ENCODE results near the gene SMAD7. TPM values are rescaled to one million over a fixed set of nuclear protein-coding genes. Genes with fewer than 3 reads are reported as not detected.
A peak's percentile ranks its signal among the peaks of the same experiment; 100 is the strongest.

The SMAD7 gene
- total RNA-seq, 5 donors from 2014 or later (not counting 1 experiment from before 2014, with no cell fraction given), result 28.5 to 138 (median 57.7) TPM

GRCh38 chr18:48932462-48932818 is 18.3 kb downstream of the SMAD7 start:
- H3K27me3 ChIP-seq (replicated peaks in 1 of 2; ENCODE audit: control insufficient read depth in 2 of 2, extremely low read depth in 1 of 2, insufficient read depth in 2 of 2, low read length in 1 of 2), result no peaks in the 10 kb centered on the region
- WGBS (ENCODE audit: insufficient coverage), result 0% methylated on average over 1 of the region's 7 CpGs
- H3K27ac ChIP-seq (ENCODE audit: low read length), result peak overlapping the region; percentile 3
- ATAC-seq (replicated peaks in 1 of 4) (no peak), DNase-seq (no peak)
- H3K27ac Mint-ChIP-seq, result peak overlapping the region; percentile 76 to 83
- POLR2A ChIA-PET, result interaction anchor here (0.5 to 0.6 kb wide), 3 partner anchors 8 to 176 kb away, joined by 3 to 6 read pairs (median 4); no protein-coding TSS in a partner anchor
- H3K36me3 Mint-ChIP-seq, result peaks cover 4% of the 10 kb centered on the region
- H3K9me3 ChIP-seq, result no peaks in the 10 kb centered on the region
- CTCF ChIA-PET, result interaction anchor here in 1 of 2 donors (0.6 kb wide), 1 partner anchor 483 kb away, joined by 3 read pairs; no protein-coding TSS in a partner anchor
- no peaks in the 10 kb centered on the region for H3K9me3 Mint-ChIP-seq
- peak overlapping the region; percentile 53 to 73 (median 70) for H3K4me3 Mint-ChIP-seq
- no peaks in the 10 kb centered on the region for H3K27me3 Mint-ChIP-seq
- H3K36me3 ChIP-seq (ENCODE audit: control insufficient read depth in 2 of 2, extremely low read depth in 1 of 2, insufficient read depth in 1 of 2, low read length in 1 of 2), result peaks cover 0 to 5% of the 10 kb centered on the region in 2 donors
- H3K4me3 ChIP-seq (ENCODE audit: control insufficient read depth in 1 of 2, extremely low read depth in 1 of 2, low read length in 1 of 2), result peak overlapping the region in 1 of 2 donors; percentile 30
- peaks cover 61 to 95% of the 10 kb centered on the region in 2 experiments for H3K4me1 ChIP-seq (ENCODE audit: control insufficient read depth in 1 of 2, extremely low read depth in 1 of 2, insufficient read depth in 2 of 2, low read length in 2 of 2)
- peaks cover 95 to 98% (median 95%) of the 10 kb centered on the region in 3 donors for H3K4me1 Mint-ChIP-seq

GRCh38 chr18:48931680-48932461 is 18.9 kb downstream of the SMAD7 start:
- ATAC-seq (replicated peaks in 1 of 4) (peak in 1 of 4 experiments; percentile 7), DNase-seq (peak in 1 of 35 experiments; percentile 46)
- Histone ChIP-seq H3K36me3 (ENCODE audit: control insufficient read depth in 2 of 2, extremely low read depth in 1 of 2, insufficient read depth in 1 of 2, low read length in 1 of 2) (peaks cover 0 to 5% of the 10 kb centered on the region in 2 donors), H3K9me3 (no peaks in the 10 kb centered on the region), H3K27ac (ENCODE audit: low read length) (peak overlapping the region; percentile 3), H3K4me3 (ENCODE audit: control insufficient read depth in 1 of 2, extremely low read depth in 1 of 2, low read length in 1 of 2) (no peak overlapping the region), H3K27me3 (replicated peaks in 1 of 2; ENCODE audit: control insufficient read depth in 2 of 2, extremely low read depth in 1 of 2, insufficient read depth in 2 of 2, low read length in 1 of 2) (no peaks in the 10 kb centered on the region), H3K4me1 (ENCODE audit: control insufficient read depth in 1 of 2, extremely low read depth in 1 of 2, insufficient read depth in 2 of 2, low read length in 2 of 2) (peaks cover 64 to 95% of the 10 kb centered on the region in 2 experiments)
- H3K36me3 Mint-ChIP-seq, result peaks cover 6% of the 10 kb centered on the region
- H3K4me1 Mint-ChIP-seq, result peaks cover 96 to 99% (median 98%) of the 10 kb centered on the region in 3 donors
- no peaks in the 10 kb centered on the region for H3K27me3 Mint-ChIP-seq
- WGBS (ENCODE audit: insufficient coverage), result 30% methylated on average over 6 of the region's 11 CpGs
- H3K9me3 Mint-ChIP-seq, result no peaks in the 10 kb centered on the region
- peak overlapping the region; percentile 53 to 73 (median 70) for H3K4me3 Mint-ChIP-seq
- POLR2A ChIA-PET, result interaction anchor here (0.5 to 0.6 kb wide), 3 partner anchors 9 to 176 kb away, joined by 3 to 6 read pairs (median 4); no protein-coding TSS in a partner anchor
- peak overlapping the region; percentile 76 to 83 for H3K27ac Mint-ChIP-seq
- CTCF ChIA-PET, result interaction anchor here (0.6 to 0.7 kb wide), 2 partner anchors 20 to 97 kb away, joined by 3 to 6 read pairs; no protein-coding TSS in a partner anchor

- Histone ChIP-seq H3K9me3 (no peaks in the 10 kb centered on the region), H3K36me3 (ENCODE audit: control insufficient read depth in 2 of 2, extremely low read depth in 1 of 2, insufficient read depth in 1 of 2, low read length in 1 of 2) (no peaks in the 10 kb centered on the region), H3K4me1 (ENCODE audit: control insufficient read depth in 1 of 2, extremely low read depth in 1 of 2, insufficient read depth in 2 of 2, low read length in 2 of 2) (peaks cover 67 to 97% of the 10 kb centered on the region in 2 experiments), H3K27me3 (replicated peaks in 1 of 2; ENCODE audit: control insufficient read depth in 2 of 2, extremely low read depth in 1 of 2, insufficient read depth in 2 of 2, low read length in 1 of 2) (no peaks in the 10 kb centered on the region), H3K4me3 (ENCODE audit: control insufficient read depth in 1 of 2, extremely low read depth in 1 of 2, low read length in 1 of 2) (no peak overlapping the region), H3K27ac (ENCODE audit: low read length) (no peak overlapping the region)
- H3K36me3 Mint-ChIP-seq, result peaks cover 6% of the 10 kb centered on the region
- ChIA-PET CTCF (interaction anchor here in 1 of 2 donors (0.6 kb wide), 1 partner anchor 98 kb away, joined by 6 read pairs; no protein-coding TSS in a partner anchor), POLR2A (interaction anchor here in 1 of 2 donors (1.1 kb wide), 1 partner anchor 9 kb away, joined by 5 read pairs; no protein-coding TSS in a partner anchor)
- H3K4me1 Mint-ChIP-seq, result peaks cover 96 to 100% (median 97%) of the 10 kb centered on the region in 3 donors
- H3K27me3 Mint-ChIP-seq, result no peaks in the 10 kb centered on the region
- ATAC-seq (replicated peaks in 1 of 4) (no peak), DNase-seq (no peak)
- H3K9me3 Mint-ChIP-seq, result no peaks in the 10 kb centered on the region
- H3K4me3 Mint-ChIP-seq, result peak overlapping the region in 1 of 3 donors; percentile 73
- peak overlapping the region in 1 of 2 donors; percentile 39 for H3K27ac Mint-ChIP-seq
- no CpG with 5 or more reads among the region's 3 CpGs for WGBS (ENCODE audit: insufficient coverage)
Observed at GRCh38 chr18:48930926-48931325, 19.8 kb downstream of the SMAD7 start.

GRCh38 chr18:48929941-48930713 is 20.6 kb downstream of the SMAD7 start:
- Mint-ChIP-seq H3K9me3 (no peaks in the 10 kb centered on the region), H3K36me3 (peaks cover 5% of the 10 kb centered on the region), H3K27ac (peak overlapping the region; percentile 39 to 82), H3K27me3 (no peaks in the 10 kb centered on the region), H3K4me3 (peak overlapping the region in 2 of 3 donors; percentile 32 to 73), H3K4me1 (peaks cover 95 to 98% (median 97%) of the 10 kb centered on the region in 3 donors)
- DNase-seq (no peak), ATAC-seq (replicated peaks in 1 of 4) (no peak)
- Histone ChIP-seq H3K4me1 (ENCODE audit: control insufficient read depth in 1 of 2, extremely low read depth in 1 of 2, insufficient read depth in 2 of 2, low read length in 2 of 2) (peaks cover 67 to 96% of the 10 kb centered on the region in 2 experiments), H3K36me3 (ENCODE audit: control insufficient read depth in 2 of 2, extremely low read depth in 1 of 2, insufficient read depth in 1 of 2, low read length in 1 of 2) (no peaks in the 10 kb centered on the region), H3K9me3 (no peaks in the 10 kb centered on the region), H3K27ac (ENCODE audit: low read length) (no peak overlapping the region), H3K27me3 (replicated peaks in 1 of 2; ENCODE audit: control insufficient read depth in 2 of 2, extremely low read depth in 1 of 2, insufficient read depth in 2 of 2, low read length in 1 of 2) (no peaks in the 10 kb centered on the region), H3K4me3 (ENCODE audit: control insufficient read depth in 1 of 2, extremely low read depth in 1 of 2, low read length in 1 of 2) (no peak overlapping the region)
- CTCF ChIA-PET, result interaction anchor here in 1 of 2 donors (1.0 to 1.1 kb wide), 2 partner anchors 17 to 78 kb away, joined by 3 read pairs; no protein-coding TSS in a partner anchor
- 97% methylated on average over 12 of the region's 20 CpGs for WGBS (ENCODE audit: insufficient coverage)
- POLR2A ChIA-PET, result interaction anchor here (0.5 to 1.1 kb wide), 2 partner anchors 10 to 81 kb away, joined by 5 to 7 read pairs; no protein-coding TSS in a partner anchor

- Histone ChIP-seq H3K27ac (ENCODE audit: low read length) (peak overlapping the region; percentile 18), H3K4me3 (ENCODE audit: control insufficient read depth in 1 of 2, extremely low read depth in 1 of 2, low read length in 1 of 2) (peak overlapping the region in 1 of 2 donors; percentile 49), H3K4me1 (ENCODE audit: control insufficient read depth in 1 of 2, extremely low read depth in 1 of 2, insufficient read depth in 2 of 2, low read length in 2 of 2) (peaks cover 68 to 97% of the 10 kb centered on the region in 2 experiments), H3K36me3 (ENCODE audit: control insufficient read depth in 2 of 2, extremely low read depth in 1 of 2, insufficient read depth in 1 of 2, low read length in 1 of 2) (no peaks in the 10 kb centered on the region), H3K9me3 (no peaks in the 10 kb centered on the region), H3K27me3 (replicated peaks in 1 of 2; ENCODE audit: control insufficient read depth in 2 of 2, extremely low read depth in 1 of 2, insufficient read depth in 2 of 2, low read length in 1 of 2) (no peaks in the 10 kb centered on the region)
- no peaks in the 10 kb centered on the region for H3K27me3 Mint-ChIP-seq
- H3K36me3 Mint-ChIP-seq, result peaks cover 5% of the 10 kb centered on the region
- peak in 1 of 4 experiments; percentile 33 for ATAC-seq (replicated peaks in 1 of 4)
- H3K9me3 Mint-ChIP-seq, result no peaks in the 10 kb centered on the region
- DNase-seq, result no peak
- ChIA-PET POLR2A (interaction anchor here in 1 of 2 donors (1.0 kb wide), 3 partner anchors 12 to 23 kb away, joined by 4 to 17 read pairs (median 6); no protein-coding TSS in a partner anchor), CTCF (interaction anchor here (0.5 to 1.1 kb wide), 4 partner anchors 13 to 914 kb away, joined by 3 to 5 read pairs (median 3); no protein-coding TSS in a partner anchor)
- H3K4me3 Mint-ChIP-seq, result peak overlapping the region; percentile 58 to 73 (median 69)
- peak overlapping the region; percentile 65 to 81 for H3K27ac Mint-ChIP-seq
- peaks cover 95 to 98% (median 97%) of the 10 kb centered on the region in 3 donors for H3K4me1 Mint-ChIP-seq
- 50% methylated on average over 1 of the region's 2 CpGs for WGBS (ENCODE audit: insufficient coverage)
Observed at GRCh38 chr18:48929212-48929612, 21.6 kb downstream of the SMAD7 start.

Data from T-cell (primary cell).